MCF 10A (cell line): ENCODE results near the gene SMARCAD1. TPM values are rescaled to one million over a fixed set of nuclear protein-coding genes. Genes with fewer than 3 reads are reported as not detected.

ENCODE experiments used
- BruUV-seq: library from RNA; stranded (reverse); fragments of 400-500 nt; replicated peaks from 2 replicates; lab custom pipeline; 2021; lab: Mats Ljungman, UMichigan
- CTCF ChIA-PET: fragments of 300-600 bp; sonication (Branson Sonifier 250); formaldehyde crosslinking; extraction: SDS; loops from one replicate; lab custom pipeline; 2021; ENCODE audit warnings: antibody characterized with exemption, inconsistent platforms; lab: Yijun Ruan, JAX
- POLR2A ChIA-PET: fragments of 300-600, 350-650 bp; sonication (Branson Sonifier 250); formaldehyde crosslinking; extraction: SDS; loops from one replicate; lab custom pipeline; 2020; ENCODE audit warnings: antibody characterized with exemption, inconsistent platforms; lab: Yijun Ruan, JAX
- DNase-seq: peaks from one replicate; pipeline ENCODE4 v3.0.0-alpha.2; 2018; ENCODE audit not compliant: unreplicated experiment
- H3K27ac Mint-ChIP-seq: one replicate; pipeline ENCODE4 v1.8.0; 2022; ENCODE audit warnings: mild to moderate bottlenecking, low read depth, mixed read lengths; ENCODE audit not compliant: unreplicated experiment
- H3K27me3 Mint-ChIP-seq: one replicate; pipeline ENCODE4 v1.8.0; 2022; ENCODE audit warnings: mixed read lengths; ENCODE audit not compliant: insufficient read depth, unreplicated experiment
- H3K36me3 Mint-ChIP-seq: one replicate; pipeline ENCODE4 v1.8.0; 2022; ENCODE audit warnings: mild to moderate bottlenecking, moderate library complexity, mixed read lengths; ENCODE audit not compliant: insufficient read depth, unreplicated experiment
- H3K4me1 Mint-ChIP-seq: one replicate; pipeline ENCODE4 v1.8.0; 2022; ENCODE audit warnings: mixed read lengths; ENCODE audit not compliant: insufficient read depth, unreplicated experiment
- H3K4me3 Mint-ChIP-seq: one replicate; pipeline ENCODE4 v1.8.0; 2022; ENCODE audit warnings: mild to moderate bottlenecking, moderate library complexity, mixed read lengths; ENCODE audit not compliant: unreplicated experiment
- H3K9me3 Mint-ChIP-seq: one replicate; pipeline ENCODE4 v1.8.0; 2022; ENCODE audit warnings: mixed read lengths; ENCODE audit not compliant: unreplicated experiment
- CTCF ChIP-seq: fragments of 200-600 bp; IDR thresholded peaks from one replicate; pipeline ENCODE4 v1.8.0; 2022; ENCODE audit warnings: antibody characterized with exemption, mild to moderate bottlenecking; ENCODE audit not compliant: unreplicated experiment
- intact Hi-C: fragments of 100-400 bp; cut with micrococcal nuclease; formaldehyde crosslinking; loops from 2 replicates; pipeline ENCODE4 v1.14.1; 2022
- total RNA-seq: library from RNA; stranded (reverse); gene quantifications from 2 replicates; pipeline ENCODE4 v1.2.3, GENCODE V29; 2022

The SMARCAD1 gene
- total RNA-seq, 1 experiment from 2014 or later: 38.1 TPM

GRCh38 chr4:94256828-94257227, 49.2 kb downstream of the SMARCAD1 start:
- peak; percentile 13 for DNase-seq
- Mint-ChIP-seq H3K36me3 (peaks cover 36% of the 10 kb centered on the region), H3K9me3 (no peaks in the 10 kb centered on the region), H3K4me3 (no peak overlapping the region), H3K27me3 (no peaks in the 10 kb centered on the region), H3K4me1 (peaks cover 2% of the 10 kb centered on the region), H3K27ac (no peak overlapping the region)
- intact Hi-C loops: loop anchor here (1.0 to 5.0 kb wide), 2 partner anchors 360 to 466 kb away; no protein-coding TSS in a partner anchor
- peak; percentile 24 for TF ChIP-seq CTCF
- POLR2A ChIA-PET: no interaction called here
- no TSS peak for BruUV-seq
- CTCF ChIA-PET: interaction anchor here (0.7 kb wide), 2 partner anchors 80 to 237 kb away, joined by 3 read pairs; no protein-coding TSS in a partner anchor

GRCh38 chr4:94262163-94263016, 54.7 kb downstream of the SMARCAD1 start:
- peak; percentile 60 for DNase-seq
- TSS peak; percentile 20 for BruUV-seq
- Mint-ChIP-seq H3K36me3 (peaks cover 44% of the 10 kb centered on the region), H3K4me3 (peak overlapping the region; percentile 29), H3K4me1 (peaks cover 11% of the 10 kb centered on the region), H3K27me3 (no peaks in the 10 kb centered on the region), H3K27ac (peak overlapping the region; percentile 93), H3K9me3 (no peaks in the 10 kb centered on the region)
- intact Hi-C loops: no loop called here
- ChIA-PET CTCF (no interaction called here), POLR2A (interaction anchor here (0.5 to 1.7 kb wide), 8 partner anchors 19 to 514 kb away, joined by 3 read pairs; partner anchors contain the start of gene SMARCAD1)
- TF ChIP-seq CTCF: no peak

GRCh38 chr4:94267037-94267436, 59.4 kb downstream of the SMARCAD1 start:
- intact Hi-C loops: no loop called here
- no peak for TF ChIP-seq CTCF
- peaks cover 29% of the 10 kb centered on the region for H3K36me3 Mint-ChIP-seq
- no peak for DNase-seq
- H3K4me3 Mint-ChIP-seq: no peak overlapping the region
- BruUV-seq: no TSS peak
- H3K9me3 Mint-ChIP-seq: no peaks in the 10 kb centered on the region
- ChIA-PET CTCF (no interaction called here), POLR2A (no interaction called here)
- H3K4me1 Mint-ChIP-seq: peaks cover 7% of the 10 kb centered on the region
- no peaks in the 10 kb centered on the region for H3K27me3 Mint-ChIP-seq
- no peak overlapping the region for H3K27ac Mint-ChIP-seq

- BruUV-seq: no TSS peak
- Mint-ChIP-seq H3K4me3 (no peak overlapping the region), H3K27ac (no peak overlapping the region), H3K36me3 (peaks cover 51% of the 10 kb centered on the region), H3K9me3 (no peaks in the 10 kb centered on the region), H3K4me1 (no peaks in the 10 kb centered on the region), H3K27me3 (no peaks in the 10 kb centered on the region)
- no peak for TF ChIP-seq CTCF
- DNase-seq: no peak
- CTCF ChIA-PET: interaction anchor here (0.5 to 0.8 kb wide), 2 partner anchors 440 to 854 kb away, joined by 3 read pairs; no protein-coding TSS in a partner anchor
- POLR2A ChIA-PET: interaction anchor here (1.1 kb wide), 1 partner anchor 16 kb away, joined by 3 read pairs; no protein-coding TSS in a partner anchor
- intact Hi-C loops: no loop called here
Measured at GRCh38 chr4:94271248-94271647, 63.6 kb downstream of the SMARCAD1 start.
